Choroid plexus epithelial cell (primary cell): Measurements from ENCODE around the gene CLSTN2.

ENCODE experiments used
- DNase-seq: peaks from one replicate; pipeline ENCODE4 v3.0.0-alpha.2; 2010; ENCODE audit warnings: low read depth
- H3K4me3 ChIP-seq: 2 replicates; pipeline ENCODE4 v1.5.1; 2011; ENCODE audit warnings: low read depth, mild to moderate bottlenecking, control low read depth, low read length, moderate library complexity
- TF ChIP-seq, protein P1 (sequence below): conservative IDR thresholded peaks from 2 replicates; pipeline ENCODE4 v1.5.1; 2011; ENCODE audit warnings: low read depth, mild to moderate bottlenecking, control low read depth, inconsistent platforms, low read length, moderate library complexity

CLSTN2 gene

DNA sequence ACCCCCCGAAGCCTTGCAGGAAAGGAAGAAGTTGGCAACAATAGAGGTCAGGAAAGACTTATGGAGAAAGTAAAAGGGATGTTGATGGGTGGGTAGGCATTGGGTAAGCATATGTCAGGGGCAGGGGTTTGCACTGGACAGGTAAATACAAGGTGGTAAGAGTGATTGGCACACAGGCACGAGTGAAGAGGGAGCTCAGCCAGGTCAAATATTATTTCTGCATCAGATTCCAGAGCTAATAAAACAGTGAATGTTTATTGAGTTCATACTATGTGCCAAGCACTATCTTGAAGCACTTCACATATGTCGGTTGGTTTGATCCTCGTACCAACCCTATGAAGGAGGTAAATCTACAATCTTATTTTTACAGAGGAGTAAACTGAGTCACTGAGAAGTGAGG lies 6.6 kb downstream of the CLSTN2 start:
- no peak overlapping the region for H3K4me3 ChIP-seq
- no peak for DNase-seq
- TF ChIP-seq, protein P1, sequence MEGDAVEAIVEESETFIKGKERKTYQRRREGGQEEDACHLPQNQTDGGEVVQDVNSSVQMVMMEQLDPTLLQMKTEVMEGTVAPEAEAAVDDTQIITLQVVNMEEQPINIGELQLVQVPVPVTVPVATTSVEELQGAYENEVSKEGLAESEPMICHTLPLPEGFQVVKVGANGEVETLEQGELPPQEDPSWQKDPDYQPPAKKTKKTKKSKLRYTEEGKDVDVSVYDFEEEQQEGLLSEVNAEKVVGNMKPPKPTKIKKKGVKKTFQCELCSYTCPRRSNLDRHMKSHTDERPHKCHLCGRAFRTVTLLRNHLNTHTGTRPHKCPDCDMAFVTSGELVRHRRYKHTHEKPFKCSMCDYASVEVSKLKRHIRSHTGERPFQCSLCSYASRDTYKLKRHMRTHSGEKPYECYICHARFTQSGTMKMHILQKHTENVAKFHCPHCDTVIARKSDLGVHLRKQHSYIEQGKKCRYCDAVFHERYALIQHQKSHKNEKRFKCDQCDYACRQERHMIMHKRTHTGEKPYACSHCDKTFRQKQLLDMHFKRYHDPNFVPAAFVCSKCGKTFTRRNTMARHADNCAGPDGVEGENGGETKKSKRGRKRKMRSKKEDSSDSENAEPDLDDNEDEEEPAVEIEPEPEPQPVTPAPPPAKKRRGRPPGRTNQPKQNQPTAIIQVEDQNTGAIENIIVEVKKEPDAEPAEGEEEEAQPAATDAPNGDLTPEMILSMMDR: no peak

DNA sequence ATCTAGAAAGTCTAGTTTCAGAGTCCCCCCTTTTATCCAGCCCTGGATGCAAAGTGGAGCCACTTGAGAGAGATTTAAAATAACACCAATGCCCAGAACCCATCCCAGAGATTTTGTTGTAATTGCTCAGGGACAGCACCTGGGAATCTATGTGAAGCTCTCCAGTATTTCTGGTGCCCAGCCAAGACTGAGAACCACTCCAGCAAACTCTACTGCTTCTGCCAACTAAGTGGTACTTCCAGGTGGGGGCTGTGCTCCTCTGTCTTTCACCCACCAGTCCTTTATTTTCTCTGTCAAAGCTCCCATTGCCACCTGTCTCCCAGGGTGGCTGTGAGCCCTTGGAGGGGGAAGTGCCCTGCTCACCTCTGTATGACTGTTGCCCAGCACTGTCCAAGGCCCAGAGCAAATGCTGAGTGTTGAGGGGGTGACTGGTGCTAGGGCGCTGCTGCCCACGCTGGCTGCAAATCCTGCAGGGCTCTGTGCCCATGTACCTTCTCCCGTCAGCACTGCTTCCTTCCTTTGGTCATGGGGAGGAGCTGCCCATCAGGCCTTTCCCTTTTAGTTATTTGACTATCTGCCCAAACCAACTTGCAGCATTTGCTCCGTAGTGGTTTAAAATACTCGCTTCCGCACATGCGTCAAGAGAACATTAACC lies 9.4 kb downstream of the CLSTN2 start:
- TF ChIP-seq, protein P1: no peak
- no peak for DNase-seq
- H3K4me3 ChIP-seq: no peak overlapping the region

DNA sequence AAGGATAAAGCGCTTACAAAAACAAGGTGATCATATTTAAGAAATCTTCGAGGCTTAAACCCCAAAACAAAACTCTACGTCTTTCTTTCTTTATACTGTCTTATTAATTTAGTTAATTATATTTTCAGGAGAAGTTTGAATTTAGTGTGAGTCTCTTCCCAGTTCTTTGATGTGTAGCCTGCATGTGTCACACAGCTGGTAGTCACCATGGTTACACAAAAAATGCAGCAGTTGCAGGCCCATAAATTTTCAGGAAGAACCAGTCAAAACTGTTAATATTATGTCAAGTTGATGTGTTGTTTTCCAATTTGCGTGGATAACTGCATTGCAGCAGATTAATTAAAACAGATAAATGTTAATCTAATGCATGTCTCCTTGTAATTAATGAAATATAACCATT lies 10.4 kb downstream of the CLSTN2 start:
- H3K4me3 ChIP-seq: no peak overlapping the region
- TF ChIP-seq, protein P1: no peak
- no peak for DNase-seq

DNA sequence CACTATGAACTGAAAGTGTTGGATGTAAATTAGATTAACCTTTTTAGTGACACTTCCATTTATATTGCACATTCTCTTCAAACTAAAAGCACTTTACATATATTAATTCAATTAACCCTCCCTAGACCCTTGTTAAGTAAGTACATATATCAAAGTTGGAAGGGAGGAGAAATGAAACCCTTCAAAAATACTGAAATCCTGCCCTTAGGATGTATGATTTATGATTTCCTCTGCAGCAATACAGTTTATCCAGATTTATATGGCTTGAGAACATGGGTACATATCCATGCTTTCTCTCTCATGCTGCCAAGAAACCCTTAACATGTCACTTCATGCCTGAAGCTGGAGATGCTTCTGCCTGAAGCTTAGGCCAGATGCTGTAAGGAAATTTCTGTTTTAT lies 11.0 kb downstream of the CLSTN2 start:
- TF ChIP-seq, protein P1: no peak
- H3K4me3 ChIP-seq: no peak overlapping the region
- no peak for DNase-seq

DNA sequence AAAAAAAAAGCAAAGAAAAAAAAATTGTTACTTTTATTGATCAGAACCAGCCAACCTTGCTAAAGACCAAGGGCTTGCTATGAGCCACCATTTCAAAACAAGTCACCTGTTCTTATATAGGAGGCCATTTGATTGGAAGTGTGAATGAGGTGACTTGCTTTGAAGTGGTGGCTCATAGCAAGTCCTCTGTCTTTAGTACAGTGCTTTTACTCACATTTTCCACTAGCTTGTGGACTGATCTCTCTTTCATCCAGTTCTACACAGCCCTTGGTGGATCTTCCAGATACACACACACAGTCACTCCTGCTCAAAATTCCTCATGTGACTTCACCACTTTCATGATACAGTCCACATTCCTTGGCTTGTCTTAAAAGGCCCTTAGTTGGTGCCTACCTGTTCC lies 13.5 kb downstream of the CLSTN2 start:
- TF ChIP-seq, protein P1: no peak
- no peak for DNase-seq
- no peak overlapping the region for H3K4me3 ChIP-seq

DNA sequence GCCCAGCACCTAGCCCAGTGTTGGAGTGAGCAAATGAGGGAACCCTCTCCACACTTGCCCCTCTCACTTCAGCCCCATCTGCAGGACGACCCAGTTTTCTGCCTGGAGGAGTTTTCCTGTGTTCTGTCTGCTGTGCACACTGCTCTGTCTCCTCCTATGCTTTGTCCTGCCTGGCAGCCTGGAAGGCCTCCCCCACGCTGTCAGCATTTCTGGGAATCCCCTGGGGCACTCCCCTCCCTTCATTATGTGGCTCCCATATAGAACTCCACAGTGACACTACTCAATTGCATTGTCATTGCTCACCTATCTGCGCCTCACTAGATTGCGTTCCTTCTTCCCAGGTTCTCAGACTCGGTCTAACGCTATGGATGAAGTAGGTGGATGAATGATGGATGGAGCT lies 13.9 kb downstream of the CLSTN2 start:
- no peak for DNase-seq
- H3K4me3 ChIP-seq: no peak overlapping the region
- TF ChIP-seq, protein P1: no peak
